Ectodermal cell (in vitro differentiated cells): ENCODE results near the gene RABEP2.

Experiments
- H3K27ac ChIP-seq: 2 replicates; pipeline ENCODE4 v1.7.0; 2013; ENCODE audit warnings: mild to moderate bottlenecking, low read depth, low read length; ENCODE audit not compliant: insufficient read depth, poor library complexity, severe bottlenecking
- H3K27me3 ChIP-seq: 2 replicates; pipeline ENCODE4 v1.7.0; 2013; ENCODE audit warnings: mild to moderate bottlenecking, low read length; ENCODE audit not compliant: insufficient read depth, control insufficient read depth, poor library complexity, severe bottlenecking
- H3K36me3 ChIP-seq: one replicate; pipeline ENCODE4 v1.7.0; 2013; ENCODE audit warnings: low read length; ENCODE audit not compliant: control insufficient read depth, insufficient read depth
- H3K4me1 ChIP-seq: one replicate; pipeline ENCODE4 v1.7.0; 2013; ENCODE audit warnings: low read length; ENCODE audit not compliant: control insufficient read depth, insufficient read depth
- H3K4me3 ChIP-seq: 2 replicates; pipeline ENCODE4 v1.7.0; 2013; ENCODE audit warnings: low read depth, low read length, control low read depth; ENCODE audit not compliant: insufficient read depth
- H3K9me3 ChIP-seq: 2 replicates; pipeline ENCODE4 v1.7.0; 2013; ENCODE audit warnings: mild to moderate bottlenecking, low read length, moderate library complexity; ENCODE audit not compliant: control insufficient read depth
- WGBS, 2 experiments: methylation state at CpG; one replicate each; pipeline ENCODE4 v1.1.7; 2013; ENCODE audit warnings: missing lambda C conversion rate in 2 of 2; 5-methylcytosine and 5-hydroxymethylcytosine counted together

RABEP2 gene

DNA sequence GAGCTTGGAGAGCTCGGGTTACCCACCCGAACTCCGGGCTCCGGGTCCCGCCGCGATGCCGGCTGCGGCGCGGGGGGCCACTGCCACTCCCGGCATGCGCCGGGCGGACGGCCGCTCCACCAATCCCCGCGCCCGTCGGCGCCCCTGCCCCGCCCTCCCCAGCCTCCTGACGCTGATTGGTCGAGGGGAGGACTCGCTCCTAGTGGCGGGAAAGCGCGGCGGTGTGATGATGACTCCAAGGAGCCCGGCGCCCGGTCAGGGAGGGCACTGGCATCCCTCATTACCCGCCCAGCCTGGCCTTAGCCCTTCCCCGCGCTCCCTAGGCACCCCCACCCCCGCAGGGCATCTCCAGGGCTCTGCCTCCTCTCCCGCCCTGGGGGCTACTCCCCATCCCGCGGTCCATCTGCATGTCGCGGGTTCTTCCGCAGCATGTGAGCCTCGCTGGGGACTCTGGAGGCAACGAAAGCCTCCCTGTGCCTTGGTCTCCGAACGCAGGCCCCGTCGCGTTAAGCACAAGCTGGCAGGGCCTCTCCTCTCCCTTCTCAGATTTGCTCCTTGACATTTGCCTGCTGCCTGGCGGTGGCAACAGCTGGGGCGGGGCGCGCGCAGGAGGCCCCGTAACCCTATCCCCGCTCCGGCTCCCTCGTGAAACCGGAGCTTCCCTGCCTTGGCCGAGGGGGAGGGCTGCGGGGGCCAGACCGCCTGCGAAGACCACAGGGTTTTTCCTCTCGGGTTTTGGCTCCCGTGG lies 45.0 kb downstream of the RABEP2 start:
- peak overlapping the region; percentile 60 for H3K27ac ChIP-seq
- 1% methylated on average over 66 of the region's 66 CpGs for WGBS, 2 experiments
- H3K4me1 ChIP-seq, result peaks cover 28% of the 10 kb centered on the region
- peaks cover 4% of the 10 kb centered on the region for H3K27me3 ChIP-seq
- H3K36me3 ChIP-seq, result no peaks in the 10 kb centered on the region
- H3K9me3 ChIP-seq, result no peaks in the 10 kb centered on the region
- peak overlapping the region; percentile 87 for H3K4me3 ChIP-seq

DNA sequence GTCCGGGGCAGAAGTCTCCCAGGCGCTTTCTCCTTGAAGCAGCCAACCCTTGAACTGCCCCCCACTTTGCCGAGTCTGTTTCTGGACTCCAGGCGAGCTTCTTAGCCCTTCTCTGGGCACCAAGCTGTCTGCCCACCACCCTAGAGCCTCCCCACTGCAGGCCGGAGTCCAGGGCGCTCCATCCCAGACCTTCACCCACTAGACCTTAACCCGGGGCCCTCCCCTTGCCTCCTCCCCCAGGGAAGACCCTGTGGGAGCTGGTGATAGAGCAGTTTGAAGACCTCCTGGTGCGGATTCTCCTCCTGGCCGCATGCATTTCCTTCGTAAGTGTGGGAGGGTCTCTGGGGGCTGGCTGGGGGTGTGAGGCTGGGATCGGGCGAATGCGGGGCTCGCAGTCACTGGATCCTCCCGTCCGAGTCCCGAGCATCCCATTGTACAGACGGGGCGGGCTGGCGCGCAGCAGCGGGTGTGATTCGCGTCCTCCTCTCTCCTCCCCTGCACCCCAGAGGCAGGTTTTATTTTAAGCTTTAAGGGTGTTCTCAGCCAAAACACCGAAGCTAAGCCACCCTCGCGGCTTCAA lies 45.7 kb downstream of the RABEP2 start:
- H3K36me3 ChIP-seq, result no peaks in the 10 kb centered on the region
- H3K27ac ChIP-seq, result peak overlapping the region; percentile 60
- no peaks in the 10 kb centered on the region for H3K9me3 ChIP-seq
- peaks cover 28% of the 10 kb centered on the region for H3K4me1 ChIP-seq
- H3K27me3 ChIP-seq, result peaks cover 4% of the 10 kb centered on the region
- WGBS, 2 experiments, result 2 to 3% methylated on average over 27 of the region's 27 CpGs
- H3K4me3 ChIP-seq, result peak overlapping the region; percentile 87

DNA sequence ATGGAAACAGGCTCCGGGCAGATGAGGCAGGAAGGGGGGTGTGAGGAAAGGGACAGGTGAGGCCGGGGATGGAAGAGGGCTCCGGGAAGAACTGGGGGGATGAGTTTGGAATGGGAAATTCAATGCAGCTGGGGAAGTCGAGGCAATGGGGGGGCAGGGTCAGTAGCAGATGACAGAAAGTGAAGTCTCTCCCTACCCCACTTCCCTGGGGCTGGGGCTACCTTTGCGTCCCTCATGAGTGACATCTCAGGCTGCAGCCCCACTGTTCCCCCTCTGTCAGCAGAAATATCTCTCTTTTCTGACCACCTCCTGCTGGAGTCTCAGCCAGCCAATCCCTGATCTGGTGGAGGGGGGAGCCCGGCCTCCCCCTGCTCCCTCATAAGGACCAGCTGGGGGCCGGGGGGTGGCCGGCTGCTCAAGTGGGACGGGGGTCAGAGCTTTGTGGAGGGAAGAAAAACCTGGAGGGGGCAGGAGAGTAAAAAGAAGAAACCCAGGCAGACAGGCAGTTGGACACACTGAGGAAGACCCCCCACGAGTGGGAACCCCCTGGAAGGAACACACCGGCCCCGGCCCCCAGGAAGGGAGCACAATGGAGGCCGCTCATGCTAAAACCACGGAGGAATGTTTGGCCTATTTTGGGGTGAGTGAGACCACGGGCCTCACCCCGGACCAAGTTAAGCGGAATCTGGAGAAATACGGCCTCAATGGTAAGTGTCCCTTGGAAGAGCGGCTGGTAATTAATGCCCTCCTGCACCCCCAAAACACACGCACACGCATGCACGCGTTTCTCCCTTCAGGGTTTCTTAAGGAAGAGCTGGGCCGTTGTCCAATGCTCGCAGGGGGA lies 46.7 kb downstream of the RABEP2 start, which contains the start of gene ATP2A1:
Gene ATP2A1 (plus strand): TSS at position 406 of the 844 bp plus-strand sequence. CDS start 184 bp downstream, at position 590.
- Histone ChIP-seq H3K4me3 (peak within 1 kb of the TSS; percentile 87), H3K9me3 (no peaks in the 10 kb centered on the region), H3K36me3 (no peaks in the 10 kb centered on the region), H3K27me3 (peaks cover 4% of the 10 kb centered on the region), H3K4me1 (peaks cover 28% of the 10 kb centered on the region), H3K27ac (peak within 1 kb of the TSS; percentile 60)
- WGBS, 2 experiments, result 79% methylated on average over 24 of the region's 25 CpGs

DNA sequence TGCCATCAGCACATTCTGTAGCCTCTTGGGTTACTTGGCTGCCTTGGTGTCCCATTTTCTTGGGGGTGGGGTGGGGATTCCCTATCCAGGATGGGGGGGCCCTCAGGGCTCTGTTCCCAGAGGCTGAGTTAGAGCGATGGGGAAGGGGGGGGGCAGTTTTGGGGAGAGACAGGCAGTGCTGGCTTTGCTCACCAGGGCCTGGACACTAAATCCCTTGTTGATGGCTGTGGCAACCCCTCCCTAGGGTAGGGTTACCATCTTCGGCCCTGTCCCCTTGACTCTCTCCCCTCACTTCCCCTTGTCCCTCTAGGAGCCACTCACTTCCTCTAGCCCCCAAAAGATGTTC lies 47.4 kb downstream of the RABEP2 start:
- no peak overlapping the region for H3K27ac ChIP-seq
- no peak overlapping the region for H3K4me3 ChIP-seq
- no peaks in the 10 kb centered on the region for H3K36me3 ChIP-seq
- peaks cover 22% of the 10 kb centered on the region for H3K4me1 ChIP-seq
- no peaks in the 10 kb centered on the region for H3K9me3 ChIP-seq
- H3K27me3 ChIP-seq, result peaks cover 4% of the 10 kb centered on the region
- 87 to 94% methylated on average over 2 of the region's 2 CpGs for WGBS, 2 experiments

DNA sequence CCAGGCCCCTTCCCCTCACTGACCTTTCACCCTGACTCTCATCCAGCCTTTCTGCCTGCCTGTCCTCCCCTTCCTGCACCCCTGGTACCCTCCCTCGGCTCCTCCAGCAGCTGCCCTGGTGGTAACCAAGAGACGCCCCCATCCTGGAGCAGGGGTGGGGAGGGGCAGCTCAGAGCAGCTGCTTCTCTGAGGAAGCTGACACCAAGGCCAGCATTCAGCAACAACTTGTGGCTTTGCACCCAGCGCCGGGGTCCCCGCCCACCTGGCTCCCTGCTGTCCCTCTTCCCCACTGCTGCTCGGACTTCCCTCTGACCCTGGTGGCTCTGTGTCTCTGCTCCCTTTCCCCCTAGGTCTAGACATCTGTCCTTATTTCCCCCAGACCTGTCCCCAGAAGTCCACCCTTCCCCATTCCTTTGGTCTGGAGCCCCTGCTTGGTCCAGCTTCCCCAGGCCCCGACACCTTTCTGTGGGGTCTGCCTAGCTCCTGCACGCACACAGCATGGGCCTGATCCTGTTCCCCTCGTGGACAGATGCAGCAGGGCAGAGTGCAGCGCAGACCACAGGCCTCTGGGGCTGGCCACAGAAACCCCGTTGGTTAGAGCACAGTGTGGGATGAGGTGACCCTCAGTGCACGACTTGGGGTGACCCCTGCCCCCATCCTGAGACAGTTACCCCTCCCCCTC lies 47.9 kb downstream of the RABEP2 start:
- peaks cover 22% of the 10 kb centered on the region for H3K4me1 ChIP-seq
- peaks cover 4% of the 10 kb centered on the region for H3K27me3 ChIP-seq
- no peak overlapping the region for H3K4me3 ChIP-seq
- no peaks in the 10 kb centered on the region for H3K9me3 ChIP-seq
- H3K27ac ChIP-seq, result no peak overlapping the region
- 60 to 63% methylated on average over 12 of the region's 12 CpGs for WGBS, 2 experiments
- no peaks in the 10 kb centered on the region for H3K36me3 ChIP-seq

DNA sequence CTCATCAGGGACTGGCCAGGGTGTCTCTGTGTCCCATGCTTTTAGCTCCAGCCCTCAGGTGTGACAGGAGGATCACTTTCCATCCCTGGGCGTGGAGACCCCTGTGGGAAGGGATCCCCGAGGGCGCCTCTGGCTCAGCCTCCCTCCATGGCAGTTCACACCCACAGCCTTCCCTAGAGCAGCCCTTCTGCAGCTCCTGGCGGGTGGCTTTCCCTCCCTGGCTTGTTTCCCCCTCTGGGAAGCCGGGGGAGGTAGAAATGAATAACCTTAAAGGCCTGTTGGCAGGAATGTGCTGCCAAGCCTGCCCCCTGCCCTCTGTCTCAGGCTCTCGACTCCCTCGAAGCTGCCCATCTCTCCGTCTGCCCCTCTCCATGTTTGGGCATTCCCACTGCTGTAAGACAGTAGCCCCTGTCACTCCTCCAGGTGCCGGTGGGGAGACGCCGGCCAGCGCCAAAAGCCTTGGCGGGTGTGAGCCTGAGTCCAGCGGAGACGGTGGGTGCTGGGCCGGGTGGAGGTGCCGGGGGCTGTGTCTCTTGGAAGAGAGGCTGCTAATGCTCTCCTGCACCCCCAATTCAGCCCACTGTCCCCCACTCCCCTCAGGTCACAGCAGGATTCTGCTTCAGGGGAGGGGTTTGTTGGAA lies 48.9 kb downstream of the RABEP2 start:
- H3K9me3 ChIP-seq, result no peaks in the 10 kb centered on the region
- 80 to 82% methylated on average over 17 of the region's 17 CpGs for WGBS, 2 experiments
- H3K27ac ChIP-seq, result no peak overlapping the region
- peaks cover 2% of the 10 kb centered on the region for H3K27me3 ChIP-seq
- no peaks in the 10 kb centered on the region for H3K36me3 ChIP-seq
- no peak overlapping the region for H3K4me3 ChIP-seq
- peaks cover 22% of the 10 kb centered on the region for H3K4me1 ChIP-seq

DNA sequence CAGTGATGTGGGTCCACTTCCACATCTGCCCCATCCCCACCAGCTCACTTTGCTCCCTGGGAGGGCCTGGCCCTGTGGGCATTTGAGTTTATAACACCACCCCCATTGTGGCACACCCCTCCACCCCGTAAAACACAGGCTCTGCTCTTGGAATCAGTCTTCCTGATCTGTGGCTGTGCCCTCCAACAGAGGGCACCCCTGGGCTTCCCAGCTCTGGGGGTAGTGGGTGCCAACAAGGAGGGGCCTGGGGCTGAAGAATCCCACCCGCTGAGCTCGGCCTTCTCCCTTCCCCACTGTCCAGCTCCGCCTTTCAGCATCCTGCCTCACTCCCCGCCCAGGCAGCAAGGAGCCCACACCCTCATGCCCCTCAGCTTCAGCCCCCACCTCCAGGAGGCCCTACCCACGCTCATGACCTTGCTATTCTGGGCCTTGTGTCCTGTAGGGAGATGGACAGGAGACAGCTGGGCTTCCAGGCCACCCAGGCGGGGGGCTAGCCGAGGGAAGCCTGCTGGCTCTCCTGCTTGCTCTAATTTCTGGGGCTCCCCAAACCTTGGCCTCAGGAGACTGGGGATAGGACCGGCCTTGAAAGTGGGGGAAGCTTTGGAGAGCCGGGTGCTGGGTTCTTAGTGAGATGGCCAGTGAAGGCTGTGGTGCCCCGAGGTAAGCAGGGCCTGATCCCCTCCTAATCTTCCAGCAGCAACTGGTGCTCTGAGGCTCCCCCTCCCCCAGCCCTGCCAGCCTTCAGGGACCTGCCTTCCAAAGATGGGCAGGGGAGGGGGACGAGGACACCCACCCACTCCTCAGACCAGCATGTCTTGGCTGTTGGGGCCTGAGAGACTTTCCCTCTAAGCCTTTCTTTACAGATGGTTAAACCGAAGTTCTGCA lies 49.7 kb downstream of the RABEP2 start:
- Histone ChIP-seq H3K4me3 (no peak overlapping the region), H3K4me1 (peaks cover 15% of the 10 kb centered on the region), H3K27ac (no peak overlapping the region), H3K27me3 (no peaks in the 10 kb centered on the region), H3K36me3 (no peaks in the 10 kb centered on the region), H3K9me3 (no peaks in the 10 kb centered on the region)
- 85 to 86% methylated on average over 13 of the region's 13 CpGs for WGBS, 2 experiments

DNA sequence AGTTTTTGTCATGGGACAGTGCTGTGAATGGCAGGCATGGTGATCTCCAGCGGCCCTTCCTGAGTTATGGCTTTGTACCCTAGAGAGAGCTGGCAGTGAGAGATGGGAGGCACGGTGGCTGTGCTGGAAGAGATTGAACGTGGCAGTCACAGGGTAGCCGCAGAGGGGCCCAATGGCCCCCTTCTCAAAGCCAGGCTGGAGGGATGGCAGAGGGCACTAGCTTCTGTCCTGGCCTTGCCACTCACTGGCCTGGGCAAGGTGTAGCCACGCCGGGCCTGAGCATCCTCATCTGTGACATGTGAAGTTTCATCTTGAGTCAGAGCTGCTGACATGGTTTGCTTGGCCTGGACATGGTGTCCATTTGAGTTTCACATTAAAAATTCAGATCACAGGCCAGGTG lies 50.6 kb downstream of the RABEP2 start:
- 96% methylated on average over 6 of the region's 6 CpGs for WGBS, 2 experiments
- H3K36me3 ChIP-seq, result peaks cover 8% of the 10 kb centered on the region
- peaks cover 14% of the 10 kb centered on the region for H3K4me1 ChIP-seq
- H3K4me3 ChIP-seq, result no peak overlapping the region
- no peaks in the 10 kb centered on the region for H3K27me3 ChIP-seq
- H3K9me3 ChIP-seq, result no peaks in the 10 kb centered on the region
- no peak overlapping the region for H3K27ac ChIP-seq
